HG02981 (cell line): Measurements from ENCODE around the gene ADAM21.
"Not testable (repeated sequence)": the region's sequence is repeated elsewhere in the genome, so short reads cannot be mapped to it uniquely, and the experiment has no call there.

Experiments used
- ATAC-seq: cut with Tn5 transposase; IDR thresholded peaks from one replicate; pipeline ENCODE4 v1.9.1; 2021; ENCODE audit warnings: mild to moderate bottlenecking, moderate library complexity; ENCODE audit not compliant: unreplicated experiment

Gene ADAM21

DNA sequence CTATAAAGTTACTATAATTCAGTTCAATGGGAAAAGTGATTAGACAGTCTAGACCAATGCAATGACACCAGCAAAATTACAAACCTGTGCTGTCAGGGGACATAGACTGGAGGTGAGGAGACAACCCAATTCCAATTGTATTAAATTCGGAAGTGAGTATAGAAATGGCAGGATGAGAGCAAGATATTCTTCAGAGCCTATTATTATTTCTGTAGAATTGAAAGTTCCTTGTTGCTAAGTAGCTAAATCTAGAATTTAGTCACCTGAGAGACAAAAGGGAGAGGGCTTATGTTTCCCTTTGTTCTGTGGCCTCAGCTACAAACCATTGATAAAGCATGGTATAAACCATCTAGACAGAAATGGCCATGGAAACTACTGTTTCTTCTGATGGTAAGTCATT lies at the start of gene ADAM21:
TSS of gene ADAM21 (plus strand) at position 301 of the 400 bp plus-strand sequence. CDS start 5,326 bp downstream, outside the sequence.
- ATAC-seq, result no peak

DNA sequence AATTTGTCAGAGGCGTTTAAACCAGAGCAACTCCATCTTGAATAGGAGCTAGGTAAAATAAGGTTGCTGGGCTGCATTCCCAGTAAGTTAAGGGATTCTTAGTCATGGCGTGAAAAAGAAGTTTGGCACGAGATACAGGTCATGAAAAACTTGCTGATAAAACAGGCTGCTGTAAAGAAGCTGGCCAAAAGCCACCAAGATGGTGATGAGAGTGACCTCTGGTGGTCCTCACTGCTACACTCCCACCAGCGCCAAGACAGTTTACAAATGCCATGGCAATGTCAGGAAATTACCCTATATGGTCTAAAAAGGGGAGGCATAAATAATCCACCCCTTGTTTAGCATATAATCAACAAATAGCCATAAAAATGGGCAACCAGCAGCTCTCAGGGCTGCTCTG lies 48.6 kb upstream of the ADAM21 start:
- ATAC-seq, result not testable (repeated sequence)

- ATAC-seq, result not testable (repeated sequence)
Observed at GRCh38 chr14:70406216-70406615, 45.8 kb upstream of the ADAM21 start.

DNA sequence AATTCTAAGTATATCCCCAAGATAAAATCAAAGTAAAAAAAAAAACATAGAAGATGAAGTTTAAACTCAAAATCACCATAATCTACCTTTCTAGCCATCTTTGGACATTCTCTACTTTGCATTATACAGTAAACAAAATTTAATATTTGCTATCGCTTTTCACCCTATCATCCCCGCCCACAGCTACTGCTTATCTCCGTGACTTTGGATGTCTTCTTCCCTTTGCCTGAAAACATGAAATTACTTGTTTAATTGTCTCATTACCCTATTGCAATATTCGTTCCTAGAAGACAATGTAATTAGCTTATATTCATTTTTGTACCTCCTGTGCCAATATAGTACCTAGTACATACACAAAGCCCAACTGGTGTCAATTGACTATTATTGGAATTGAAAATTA lies 44.4 kb upstream of the ADAM21 start:
- ATAC-seq, result no peak

DNA sequence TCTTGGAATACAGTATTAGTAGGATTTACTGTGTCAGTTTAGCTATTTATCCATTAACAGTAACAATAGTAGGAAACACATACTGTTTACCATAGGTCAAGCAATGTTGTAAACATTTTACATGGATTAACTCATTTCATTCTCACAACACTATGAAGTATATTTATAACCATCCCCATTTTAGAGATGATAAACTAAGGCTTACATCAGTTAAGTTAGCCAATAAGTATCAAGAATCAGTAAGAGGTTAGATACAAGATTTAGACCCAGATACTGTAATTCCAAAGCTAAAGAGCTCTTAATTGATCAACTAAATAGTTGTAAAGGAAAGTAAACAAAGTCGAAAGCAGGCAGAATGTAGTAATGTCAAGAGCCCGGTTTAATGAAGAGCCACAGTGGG lies 36.2 kb upstream of the ADAM21 start:
- no peak for ATAC-seq

DNA sequence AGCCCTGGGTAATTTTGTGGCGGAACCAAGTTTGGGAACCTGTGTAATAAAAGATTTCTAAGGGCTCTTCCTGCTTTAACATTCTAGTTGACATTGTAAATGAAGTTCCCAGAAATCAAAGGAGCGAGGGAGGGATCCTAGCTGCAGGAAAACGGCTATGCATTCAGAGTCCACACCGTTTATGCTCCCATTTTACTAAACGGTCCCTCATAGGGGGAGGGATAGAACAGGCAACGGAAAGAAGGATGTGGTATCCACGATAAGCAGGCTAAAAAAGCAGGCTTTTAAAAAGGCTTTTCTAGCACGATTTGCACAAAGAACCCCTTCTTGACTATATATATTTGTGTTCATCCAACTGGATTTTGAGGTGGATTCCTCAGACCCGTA lies 35.6 kb upstream of the ADAM21 start:
- no peak for ATAC-seq

DNA sequence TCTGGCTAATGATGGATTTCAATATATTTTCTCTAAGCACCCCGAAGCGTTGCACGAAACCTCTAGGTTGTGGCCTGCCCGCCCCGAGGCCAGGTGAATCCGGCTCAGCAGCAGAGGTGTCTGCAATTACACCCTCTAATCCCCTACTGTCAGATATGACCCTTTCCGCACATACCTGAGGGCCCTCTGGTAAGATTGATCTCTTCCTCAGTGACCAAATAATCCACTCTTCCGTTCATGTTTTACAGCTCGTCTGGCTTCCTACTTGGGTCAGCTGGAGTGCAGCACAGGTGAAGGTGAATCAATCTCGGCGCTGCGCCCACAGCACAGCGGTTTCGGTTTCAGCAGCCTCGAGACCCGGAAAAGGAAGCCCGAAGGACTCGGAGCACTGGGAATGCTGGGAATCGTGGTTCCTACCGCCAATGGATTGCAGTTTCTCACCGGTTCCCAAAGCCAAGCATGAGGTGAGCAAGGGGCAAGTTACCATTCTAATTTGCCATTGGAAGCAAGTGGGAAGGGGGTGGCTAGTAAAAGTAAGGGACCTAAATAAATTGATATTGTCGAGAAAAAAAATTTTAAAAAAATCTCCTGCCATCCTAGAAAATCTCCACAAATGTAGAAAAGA lies 35.1 kb upstream of the ADAM21 start, which contains the start of gene SYNJ2BP:
TSS of gene SYNJ2BP (minus strand) at position 366 of the 625 bp plus-strand sequence. CDS start at position 239, 127 bp downstream.
- ATAC-seq, result no peak

DNA sequence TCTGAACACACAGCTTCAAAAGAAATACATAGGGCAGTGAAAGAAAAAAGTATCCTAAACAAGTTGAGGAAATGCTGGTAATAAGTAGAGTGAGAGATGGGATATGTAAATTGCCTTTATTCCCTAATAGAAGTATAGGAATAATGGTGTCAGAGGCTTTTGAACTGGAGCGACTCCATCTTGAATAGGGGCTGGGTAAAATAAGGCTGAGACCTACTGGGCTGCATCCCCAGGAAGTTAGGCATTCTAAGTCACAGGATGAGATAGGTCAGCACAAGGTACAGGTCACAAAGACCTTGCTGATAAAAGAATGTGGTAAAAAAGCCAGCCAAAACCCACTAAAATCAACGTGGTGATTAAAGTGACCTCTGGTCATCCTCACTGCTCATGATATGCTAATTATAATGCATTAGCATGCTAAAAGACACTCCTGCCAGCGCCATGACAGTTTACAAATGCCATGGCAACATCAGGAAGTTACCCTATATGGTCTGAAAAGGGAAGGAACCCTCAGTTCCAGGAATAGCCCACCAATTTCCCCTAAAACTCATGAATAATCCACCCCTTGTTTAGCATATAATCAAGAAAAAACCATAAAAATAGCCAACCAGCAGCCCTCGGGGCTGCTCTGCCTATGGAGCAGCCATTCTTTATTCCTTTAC lies 32.6 kb upstream of the ADAM21 start:
- not testable (repeated sequence) for ATAC-seq

DNA sequence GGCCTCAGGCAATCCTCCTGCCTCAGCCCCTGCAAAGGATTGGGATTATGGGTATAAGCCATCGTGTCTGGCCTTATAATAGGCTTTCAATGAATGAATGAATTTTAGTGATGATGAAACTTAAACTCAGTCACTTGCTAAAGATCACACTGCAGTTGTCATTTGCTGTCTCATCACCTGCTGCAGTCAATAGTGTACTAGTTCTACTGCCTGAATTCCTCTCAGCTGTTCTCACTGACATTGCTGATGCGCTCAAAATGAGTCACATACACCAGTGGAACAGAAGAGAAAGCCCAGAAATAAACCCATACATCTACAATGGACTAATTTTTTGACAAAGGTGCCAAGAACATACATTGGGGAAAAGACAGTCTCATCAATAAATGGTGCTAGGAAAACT lies 29.4 kb upstream of the ADAM21 start:
- ATAC-seq, result no peak

DNA sequence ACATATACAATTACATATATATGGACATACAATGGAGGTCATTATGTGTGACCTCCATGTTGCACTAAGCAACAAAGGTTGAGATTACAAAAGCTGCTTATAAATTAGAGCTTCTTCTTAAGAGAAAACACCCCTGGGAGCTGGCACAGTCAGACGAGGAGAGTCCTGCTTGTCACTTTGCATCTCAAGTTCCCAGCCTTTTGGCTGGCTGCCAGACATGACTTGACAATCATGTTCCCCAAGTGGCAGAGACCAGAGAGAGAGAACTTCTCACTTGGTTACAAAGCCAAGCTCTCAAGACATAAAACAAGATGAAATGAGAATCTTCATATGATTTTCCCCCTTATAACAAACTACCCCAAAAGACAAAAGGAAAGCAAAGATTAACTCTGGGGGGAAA lies 26.6 kb upstream of the ADAM21 start:
- no peak for ATAC-seq

- not testable (repeated sequence) for ATAC-seq
Observed at GRCh38 chr14:70426555-70426954, 25.4 kb upstream of the ADAM21 start.

GRCh38 chr14:70436867-70437266 lies 15.1 kb upstream of the ADAM21 start:
- ATAC-seq, result no peak

GRCh38 chr14:70441641-70442040 lies 10.3 kb upstream of the ADAM21 start:
- no peak for ATAC-seq

- no peak for ATAC-seq
Observed at GRCh38 chr14:70442750-70443149, 9.2 kb upstream of the ADAM21 start.

DNA sequence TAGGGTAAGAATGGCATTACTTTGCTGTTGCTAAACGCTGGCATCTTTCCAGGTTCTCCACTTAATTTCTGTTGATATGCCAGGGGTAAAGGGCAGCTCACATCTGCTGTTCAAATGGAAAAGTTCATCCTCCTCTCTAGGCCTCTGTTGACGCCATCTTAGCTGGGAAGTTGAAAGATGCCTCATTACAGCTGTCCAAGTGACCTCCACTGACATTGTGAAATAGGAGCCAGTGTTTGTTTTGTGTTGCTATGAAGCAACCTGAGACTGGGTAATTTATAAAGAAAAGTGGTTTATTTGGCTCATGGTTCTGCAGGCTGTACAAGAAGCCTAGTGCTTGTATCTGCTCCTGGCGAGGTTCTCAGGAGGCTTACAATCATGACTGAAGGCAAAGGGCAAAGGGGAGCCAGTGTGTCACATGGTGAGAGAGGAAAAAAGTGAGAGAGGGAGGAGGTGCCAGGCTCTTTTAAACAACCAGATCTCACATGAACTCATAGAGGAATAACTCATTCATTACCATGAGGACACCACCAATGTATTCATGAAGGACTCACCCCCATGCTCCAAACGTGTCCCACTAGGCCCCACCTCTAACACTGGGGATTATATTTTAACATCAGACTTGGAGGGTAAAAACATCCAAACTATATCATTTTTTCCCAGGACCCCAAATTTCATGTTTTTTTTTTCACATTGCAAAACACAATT lies 3.2 kb upstream of the ADAM21 start:
- no peak for ATAC-seq

- ATAC-seq, result no peak
Observed at GRCh38 chr14:70454731-70455130, 2.8 kb downstream of the ADAM21 start.

DNA sequence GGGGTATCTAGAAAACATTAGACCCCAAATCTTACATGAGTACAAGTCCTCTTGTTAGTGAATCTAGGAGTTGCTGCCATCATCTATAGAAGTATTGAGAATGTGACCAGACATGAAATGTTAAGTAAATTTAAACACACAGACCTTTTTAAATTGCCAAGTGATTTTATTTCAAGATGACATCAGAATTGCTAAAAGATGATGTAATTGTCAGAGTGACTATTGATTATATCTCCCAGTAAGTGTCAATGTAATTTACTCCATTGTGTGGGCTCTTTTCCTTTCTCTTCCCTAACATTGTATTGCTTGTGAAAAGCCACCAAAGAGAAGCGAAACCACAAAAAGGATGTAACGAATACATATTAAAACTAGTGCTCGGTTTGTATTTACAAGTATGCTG lies 16.8 kb downstream of the ADAM21 start:
- no peak for ATAC-seq

DNA sequence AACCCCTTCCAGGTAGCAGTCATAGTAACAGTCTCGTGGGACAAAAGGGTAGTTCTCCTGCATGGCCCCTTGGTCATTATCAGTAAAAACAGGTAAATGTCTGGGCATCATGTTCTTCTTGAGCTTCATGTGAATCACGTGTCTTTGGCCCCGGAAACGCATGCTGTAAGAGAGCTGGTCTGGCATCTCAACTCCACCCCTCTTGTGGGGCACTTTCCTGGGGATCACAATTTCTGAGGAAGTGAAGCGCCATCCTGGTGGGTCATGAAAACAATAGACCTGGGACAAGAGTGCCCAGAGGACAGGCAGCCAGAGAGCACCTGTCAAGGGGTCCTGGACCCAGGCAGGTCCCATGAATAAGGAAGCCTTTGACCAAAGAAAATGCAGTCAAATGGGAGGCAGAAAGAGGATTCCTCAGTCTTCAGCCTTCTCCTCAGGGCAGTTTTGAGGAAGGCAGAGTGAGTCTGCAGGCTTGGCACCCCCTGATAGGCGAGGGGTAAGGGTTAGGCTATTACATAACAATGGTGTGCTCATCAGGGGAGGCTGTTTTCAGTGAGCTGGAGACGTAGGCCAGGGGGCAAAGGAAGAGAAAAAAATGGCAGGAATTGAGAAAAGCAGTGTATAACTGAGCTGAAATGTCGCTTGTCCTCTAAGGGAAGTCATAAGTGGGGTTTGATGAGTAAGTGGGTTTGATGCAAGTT lies 19.0 kb downstream of the ADAM21 start:
- ATAC-seq, result not testable (repeated sequence)

- no peak for ATAC-seq
Observed at GRCh38 chr14:70472253-70473159, 20.5 kb downstream of the ADAM21 start.

DNA sequence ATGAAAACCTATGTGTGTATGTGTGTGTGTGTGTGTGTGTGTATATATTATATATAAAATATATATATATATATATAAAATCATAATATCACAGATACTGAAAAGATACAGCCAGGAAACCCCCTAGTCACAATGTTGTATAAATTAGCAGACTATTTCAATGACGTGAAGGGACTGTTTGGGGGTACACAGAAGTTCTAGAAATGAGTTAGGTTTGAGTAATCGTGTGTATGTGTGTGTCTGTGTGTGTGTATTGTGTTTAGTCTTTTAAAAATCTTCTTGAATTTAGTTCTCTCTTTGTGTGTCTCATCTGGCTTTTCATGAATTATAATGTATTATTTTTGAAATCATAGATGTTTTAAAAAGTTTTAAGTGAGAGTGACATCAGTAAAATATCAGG lies 21.9 kb downstream of the ADAM21 start:
- ATAC-seq, result no peak
